Smooth muscle cell (in vitro differentiated cells): Measurements from ENCODE around the gene PYGM. TPM values are rescaled to one million over a fixed set of nuclear protein-coding genes. Genes with fewer than 3 reads are reported as not detected.

Source experiments
- DNase-seq: peaks from one replicate; lab custom pipeline; 2025; ENCODE audit not compliant: unreplicated experiment; lab: John Stamatoyannopoulos, UW
- H2AFZ ChIP-seq: fragments of 200-600 bp; sonication (generic); 2 replicates; pipeline ENCODE4 v1.6.0; 2016; ENCODE audit warnings: antibody characterized with exemption, low read depth, mild to moderate bottlenecking
- H3F3A ChIP-seq: fragments of 200-600 bp; sonication (generic); 2 replicates; pipeline ENCODE4 v1.6.0; 2017; ENCODE audit warnings: antibody characterized with exemption, low read depth
- H3K27ac ChIP-seq: fragments of 200-600 bp; sonication (generic); 2 replicates; pipeline ENCODE4 v1.5.1; 2016; ENCODE audit warnings: low read depth, mild to moderate bottlenecking
- H3K27me3 ChIP-seq: fragments of 200-600 bp; sonication (generic); 2 replicates; pipeline ENCODE4 v1.6.1; 2016; ENCODE audit warnings: low read depth, mild to moderate bottlenecking
- H3K36me3 ChIP-seq: fragments of 200-600 bp; sonication (generic); 2 replicates; pipeline ENCODE4 v1.5.1; 2016; ENCODE audit warnings: low read depth
- H3K4me1 ChIP-seq: fragments of 200-600 bp; sonication (generic); 2 replicates; pipeline ENCODE4 v1.5.1; 2016; ENCODE audit warnings: low read depth
- H3K4me2 ChIP-seq: fragments of 200-600 bp; sonication (generic); 2 replicates; pipeline ENCODE4 v1.6.0; 2016; ENCODE audit warnings: mild to moderate bottlenecking
- H3K4me3 ChIP-seq: fragments of 200-600 bp; sonication (generic); 2 replicates; pipeline ENCODE4 v1.5.1; 2016; ENCODE audit warnings: mild to moderate bottlenecking
- H3K79me2 ChIP-seq: fragments of 200-600 bp; sonication (generic); 2 replicates; pipeline ENCODE4 v1.6.0; 2016; ENCODE audit warnings: low read depth, mild to moderate bottlenecking
- H3K9ac ChIP-seq: fragments of 200-600 bp; sonication (generic); 2 replicates; pipeline ENCODE4 v1.6.0; 2016; ENCODE audit warnings: low read depth
- H3K9me3 ChIP-seq: fragments of 200-600 bp; sonication (generic); replicated peaks from 2 replicates; pipeline ENCODE4 v1.5.1; 2016; ENCODE audit warnings: low read depth
- H4K20me1 ChIP-seq: fragments of 200-600 bp; sonication (generic); 2 replicates; pipeline ENCODE4 v1.6.0; 2016; ENCODE audit warnings: low read depth
- WGBS: methylation state at CpG from one replicate; pipeline ENCODE4 v1.1.7; 2016; ENCODE audit warnings: low lambda C conversion rate; 5-methylcytosine and 5-hydroxymethylcytosine counted together
- polyA plus RNA-seq: library from polyadenylated mRNA; unstranded; fragments of >200 nt; fragmentation: Nextera tagmentation; extraction: Ambion mirVana; gene quantifications from 2 replicates; pipeline ENCODE4 v1.2.1, GENCODE V29; 2016
- total RNA-seq: library from RNA; depleted of rRNA; stranded (reverse); fragments of >200 nt; gene quantifications from 2 replicates; pipeline ENCODE4 v1.2.3, GENCODE V29; 2014
- TF ChIP-seq, protein P1 (sequence below): fragments of 200-600 bp; sonication (generic); IDR thresholded peaks from 2 replicates; pipeline ENCODE4 v1.5.1; 2017; ENCODE audit warnings: borderline replicate concordance, mild to moderate bottlenecking, antibody characterized with exemption; ENCODE audit not compliant: insufficient read depth, poor library complexity, severe bottlenecking

The PYGM gene
- total and polyA plus RNA-seq, 2 experiments from 2014 or later: 1.1 to 2.2 TPM

- H3K4me3 ChIP-seq: no peak overlapping the region
- no peak overlapping the region for H3K9ac ChIP-seq
- H3K9me3 ChIP-seq: no peaks in the 10 kb centered on the region
- H3F3A ChIP-seq: no peaks in the 10 kb centered on the region
- H2AFZ ChIP-seq: no peak overlapping the region
- no peak for DNase-seq
- no peaks in the 10 kb centered on the region for H3K79me2 ChIP-seq
- no peaks in the 10 kb centered on the region for H3K36me3 ChIP-seq
- no peaks in the 10 kb centered on the region for H3K4me1 ChIP-seq
- TF ChIP-seq, protein P1, sequence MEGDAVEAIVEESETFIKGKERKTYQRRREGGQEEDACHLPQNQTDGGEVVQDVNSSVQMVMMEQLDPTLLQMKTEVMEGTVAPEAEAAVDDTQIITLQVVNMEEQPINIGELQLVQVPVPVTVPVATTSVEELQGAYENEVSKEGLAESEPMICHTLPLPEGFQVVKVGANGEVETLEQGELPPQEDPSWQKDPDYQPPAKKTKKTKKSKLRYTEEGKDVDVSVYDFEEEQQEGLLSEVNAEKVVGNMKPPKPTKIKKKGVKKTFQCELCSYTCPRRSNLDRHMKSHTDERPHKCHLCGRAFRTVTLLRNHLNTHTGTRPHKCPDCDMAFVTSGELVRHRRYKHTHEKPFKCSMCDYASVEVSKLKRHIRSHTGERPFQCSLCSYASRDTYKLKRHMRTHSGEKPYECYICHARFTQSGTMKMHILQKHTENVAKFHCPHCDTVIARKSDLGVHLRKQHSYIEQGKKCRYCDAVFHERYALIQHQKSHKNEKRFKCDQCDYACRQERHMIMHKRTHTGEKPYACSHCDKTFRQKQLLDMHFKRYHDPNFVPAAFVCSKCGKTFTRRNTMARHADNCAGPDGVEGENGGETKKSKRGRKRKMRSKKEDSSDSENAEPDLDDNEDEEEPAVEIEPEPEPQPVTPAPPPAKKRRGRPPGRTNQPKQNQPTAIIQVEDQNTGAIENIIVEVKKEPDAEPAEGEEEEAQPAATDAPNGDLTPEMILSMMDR: no peak
- 54% methylated on average over 21 of the region's 46 CpGs for WGBS
- peaks cover 56% of the 10 kb centered on the region for H3K27me3 ChIP-seq
- H3K4me2 ChIP-seq: no peak overlapping the region
- H4K20me1 ChIP-seq: no peaks in the 10 kb centered on the region
- H3K27ac ChIP-seq: no peak overlapping the region
Observed at GRCh38 chr11:64711138-64711955, 48.4 kb downstream of the PYGM start.

DNA sequence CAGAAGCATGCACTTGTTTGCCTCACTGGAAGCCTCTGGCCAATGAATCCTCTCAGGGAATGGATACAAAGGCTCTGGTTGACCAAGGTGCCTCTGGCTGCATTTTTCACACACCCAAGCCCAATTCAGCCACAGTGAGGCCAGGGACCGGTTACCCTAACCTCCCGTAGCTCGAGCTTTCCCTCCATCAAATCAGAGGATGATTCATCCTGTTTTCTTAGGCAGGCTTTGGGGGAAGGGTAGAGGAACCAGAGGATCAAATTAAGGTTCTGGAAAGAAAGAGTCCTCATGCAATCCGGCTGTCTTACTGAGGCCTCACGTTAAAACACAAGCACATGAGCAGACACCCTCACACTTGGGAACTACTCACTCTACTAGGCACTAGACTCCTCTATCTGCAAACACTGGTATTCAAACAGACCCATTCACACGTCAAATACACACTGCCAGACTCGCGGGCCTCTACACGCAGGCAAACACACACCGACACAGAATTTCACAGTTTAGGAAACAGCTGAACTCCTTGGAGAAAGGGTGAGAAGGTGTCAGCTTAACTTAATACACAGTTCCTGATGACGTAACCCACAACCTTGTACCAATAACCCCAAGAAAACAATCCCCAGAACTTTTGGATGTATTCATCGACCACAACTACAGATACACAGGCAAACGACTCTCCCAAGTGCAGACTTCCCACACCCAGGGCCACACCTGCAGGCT, 49.2 kb downstream of the PYGM start:
- peaks cover 53% of the 10 kb centered on the region for H3K27me3 ChIP-seq
- DNase-seq: no peak

GRCh38 chr11:64705501-64705900, 54.3 kb downstream of the PYGM start:
- Histone ChIP-seq H3K9ac (no peak overlapping the region), H2AFZ (no peak overlapping the region), H4K20me1 (no peaks in the 10 kb centered on the region), H3K4me1 (no peaks in the 10 kb centered on the region), H3K27me3 (peaks cover 33% of the 10 kb centered on the region), H3K79me2 (no peaks in the 10 kb centered on the region), H3F3A (no peaks in the 10 kb centered on the region), H3K27ac (no peak overlapping the region), H3K9me3 (no peaks in the 10 kb centered on the region), H3K4me2 (no peak overlapping the region), H3K4me3 (no peak overlapping the region), H3K36me3 (no peaks in the 10 kb centered on the region)
- 54% methylated on average over 2 of the region's 2 CpGs for WGBS
- TF ChIP-seq, protein P1: no peak
- DNase-seq: no peak

More for the DNA sequence above, 49.2 kb downstream of the PYGM start:
- H3F3A ChIP-seq: no peaks in the 10 kb centered on the region
- H2AFZ ChIP-seq: no peak overlapping the region
- no peaks in the 10 kb centered on the region for H3K4me1 ChIP-seq
- H3K79me2 ChIP-seq: no peaks in the 10 kb centered on the region
- 40% methylated on average over 13 of the region's 13 CpGs for WGBS
- H3K4me3 ChIP-seq: no peak overlapping the region
- TF ChIP-seq, protein P1: no peak
- H3K9ac ChIP-seq: no peak overlapping the region
- no peaks in the 10 kb centered on the region for H4K20me1 ChIP-seq
- H3K9me3 ChIP-seq: no peaks in the 10 kb centered on the region
- H3K4me2 ChIP-seq: no peak overlapping the region
- H3K36me3 ChIP-seq: no peaks in the 10 kb centered on the region
- H3K27ac ChIP-seq: no peak overlapping the region
